WTC11 (cell line): ENCODE results near the gene FAM50B. TPM values are rescaled to one million over a fixed set of nuclear protein-coding genes. Genes with fewer than 3 reads are reported as not detected.

Source experiments
- ATAC-seq: fragments of 200-7000 bp; cut with Tn5 transposase; 2 replicates; pipeline ENCODE4 v1.10.0; 2021; ENCODE audit warnings: mild to moderate bottlenecking, moderate library complexity
- CTCF ChIA-PET: fragments of 300-600 bp; sonication (Branson Sonifier 250); formaldehyde crosslinking; loops from one replicate; lab custom pipeline; 2021; ENCODE audit warnings: antibody characterized with exemption; lab: Charles Lee
- POLR2A ChIA-PET: fragments of 350-600 bp; sonication (Branson Sonifier 250); formaldehyde crosslinking; loops from one replicate; lab custom pipeline; 2021; ENCODE audit warnings: antibody characterized with exemption; lab: Charles Lee
- DNase-seq: peaks from one replicate; pipeline ENCODE4 v3.0.0; 2021; ENCODE audit warnings: low spot score
- H3K27ac Mint-ChIP-seq: 2 replicates; pipeline ENCODE4 v1.8.0; 2021; ENCODE audit warnings: mixed read lengths
- H3K27me3 Mint-ChIP-seq: 2 replicates; pipeline ENCODE4 v1.8.0; 2021; ENCODE audit warnings: low read depth, mild to moderate bottlenecking, moderate library complexity, mixed read lengths
- H3K36me3 Mint-ChIP-seq: 2 replicates; pipeline ENCODE4 v1.8.0; 2021; ENCODE audit warnings: mixed read lengths
- H3K4me1 Mint-ChIP-seq: 2 replicates; pipeline ENCODE4 v1.8.0; 2022; ENCODE audit warnings: mixed read lengths
- H3K4me3 Mint-ChIP-seq: 2 replicates; pipeline ENCODE4 v1.8.0; 2021; ENCODE audit warnings: mild to moderate bottlenecking, moderate library complexity, mixed read lengths
- H3K9me3 Mint-ChIP-seq: 2 replicates; pipeline ENCODE4 v1.8.0; 2021; ENCODE audit warnings: mixed read lengths
- AR ChIP-seq: fragments of 250-450 bp; sonication (Bioruptor Pico); IDR thresholded peaks from 2 replicates; pipeline ENCODE4 v1.9.0; 2021; ENCODE audit warnings: mild to moderate bottlenecking
- CREB1 ChIP-seq: sonication (generic); formaldehyde crosslinking; IDR thresholded peaks from 2 replicates; pipeline ENCODE4 v1.8.0; 2023; ENCODE audit warnings: mild to moderate bottlenecking, missing genetic modification reagents
- E2F4 ChIP-seq: sonication (generic); formaldehyde crosslinking; IDR thresholded peaks from 2 replicates; pipeline ENCODE4 v1.8.1; 2022; ENCODE audit warnings: low read depth, mild to moderate bottlenecking, moderate library complexity, missing genetic modification reagents, borderline replicate concordance
- ELF4 ChIP-seq: sonication (generic); formaldehyde crosslinking; IDR thresholded peaks from 2 replicates; pipeline ENCODE4 v1.8.1; 2022; ENCODE audit warnings: low read depth, mild to moderate bottlenecking, moderate library complexity, missing genetic modification reagents
- EMX1 ChIP-seq: fragments of 250-450 bp; sonication (Bioruptor Pico); IDR thresholded peaks from 2 replicates; pipeline ENCODE4 v1.8.0; 2021; ENCODE audit warnings: mild to moderate bottlenecking
- ETV6 ChIP-seq: sonication (generic); formaldehyde crosslinking; IDR thresholded peaks from 2 replicates; pipeline ENCODE4 v1.8.1; 2022; ENCODE audit warnings: mild to moderate bottlenecking, missing genetic modification reagents
- FOXK1 ChIP-seq: sonication (generic); formaldehyde crosslinking; IDR thresholded peaks from 2 replicates; pipeline ENCODE4 v1.8.0; 2022; ENCODE audit warnings: mild to moderate bottlenecking, moderate library complexity, missing genetic modification reagents
- FOXP1 ChIP-seq: sonication (generic); formaldehyde crosslinking; IDR thresholded peaks from 2 replicates; pipeline ENCODE4 v1.8.0; 2022; ENCODE audit warnings: missing genetic modification reagents, mild to moderate bottlenecking, moderate library complexity, borderline replicate concordance
- GABPB1 ChIP-seq: sonication (generic); formaldehyde crosslinking; IDR thresholded peaks from 2 replicates; pipeline ENCODE4 v1.8.1; 2023; ENCODE audit warnings: mild to moderate bottlenecking, missing genetic modification reagents
- GTF2I ChIP-seq: fragments of 250-450 bp; sonication (Bioruptor Pico); conservative IDR thresholded peaks from 2 replicates; pipeline ENCODE4 v1.4.0; 2021; ENCODE audit warnings: mild to moderate bottlenecking
- MXD4 ChIP-seq: fragments of 250-450 bp; sonication (Bioruptor Pico); IDR thresholded peaks from 2 replicates; pipeline ENCODE4 v1.8.0; 2021; ENCODE audit warnings: mild to moderate bottlenecking, moderate library complexity, borderline replicate concordance
- PRRX2 ChIP-seq: fragments of 250-450 bp; sonication (Bioruptor Pico); IDR thresholded peaks from 2 replicates; pipeline ENCODE4 v1.8.0; 2021; ENCODE audit warnings: mild to moderate bottlenecking
- TCF7 ChIP-seq: sonication (generic); formaldehyde crosslinking; IDR thresholded peaks from 2 replicates; pipeline ENCODE4 v1.8.0; 2022; ENCODE audit warnings: mild to moderate bottlenecking, low read depth, missing genetic modification reagents, moderate library complexity
- TEAD1 ChIP-seq: sonication (generic); formaldehyde crosslinking; IDR thresholded peaks from 2 replicates; pipeline ENCODE4 v1.8.0; 2022; ENCODE audit warnings: mild to moderate bottlenecking, missing genetic modification reagents
- USF2 ChIP-seq: sonication (generic); formaldehyde crosslinking; IDR thresholded peaks from 2 replicates; pipeline ENCODE4 v1.8.1; 2023; ENCODE audit warnings: mild to moderate bottlenecking, missing genetic modification reagents, moderate library complexity
- ZNF232 ChIP-seq: sonication (generic); formaldehyde crosslinking; IDR thresholded peaks from 2 replicates; pipeline ENCODE4 v1.8.0; 2022; ENCODE audit warnings: mild to moderate bottlenecking, missing genetic modification reagents
- ZNF423 ChIP-seq: fragments of 250-450 bp; sonication (Bioruptor Pico); IDR thresholded peaks from 2 replicates; pipeline ENCODE4 v2.1.2; 2022; ENCODE audit warnings: mild to moderate bottlenecking, moderate library complexity
- total RNA-seq: library from RNA; stranded (reverse); gene quantifications from 3 replicates; pipeline ENCODE4 v1.2.3, GENCODE V29; 2021
- TF ChIP-seq, protein P1 (sequence below): sonication (generic); formaldehyde crosslinking; IDR thresholded peaks from 2 replicates; pipeline ENCODE4 v1.8.0; 2022; ENCODE audit warnings: mild to moderate bottlenecking, missing genetic modification reagents
- TF ChIP-seq, protein P2 (sequence below): sonication (generic); formaldehyde crosslinking; IDR thresholded peaks from 2 replicates; pipeline ENCODE4 v1.8.0; 2022; ENCODE audit warnings: mild to moderate bottlenecking, missing genetic modification reagents
- TF ChIP-seq, protein P3 (sequence below): sonication (generic); formaldehyde crosslinking; IDR thresholded peaks from 2 replicates; pipeline ENCODE4 v1.8.0; 2023; ENCODE audit warnings: missing genetic modification reagents, mild to moderate bottlenecking, borderline replicate concordance
- TF ChIP-seq, protein P4 (sequence below): fragments of 250-450 bp; sonication (Bioruptor Pico); IDR thresholded peaks from 2 replicates; pipeline ENCODE4 v2.1.2; 2022; ENCODE audit warnings: mild to moderate bottlenecking, moderate library complexity

FAM50B gene
- total RNA-seq, 1 experiment from 2014 or later: 2.1 TPM

DNA sequence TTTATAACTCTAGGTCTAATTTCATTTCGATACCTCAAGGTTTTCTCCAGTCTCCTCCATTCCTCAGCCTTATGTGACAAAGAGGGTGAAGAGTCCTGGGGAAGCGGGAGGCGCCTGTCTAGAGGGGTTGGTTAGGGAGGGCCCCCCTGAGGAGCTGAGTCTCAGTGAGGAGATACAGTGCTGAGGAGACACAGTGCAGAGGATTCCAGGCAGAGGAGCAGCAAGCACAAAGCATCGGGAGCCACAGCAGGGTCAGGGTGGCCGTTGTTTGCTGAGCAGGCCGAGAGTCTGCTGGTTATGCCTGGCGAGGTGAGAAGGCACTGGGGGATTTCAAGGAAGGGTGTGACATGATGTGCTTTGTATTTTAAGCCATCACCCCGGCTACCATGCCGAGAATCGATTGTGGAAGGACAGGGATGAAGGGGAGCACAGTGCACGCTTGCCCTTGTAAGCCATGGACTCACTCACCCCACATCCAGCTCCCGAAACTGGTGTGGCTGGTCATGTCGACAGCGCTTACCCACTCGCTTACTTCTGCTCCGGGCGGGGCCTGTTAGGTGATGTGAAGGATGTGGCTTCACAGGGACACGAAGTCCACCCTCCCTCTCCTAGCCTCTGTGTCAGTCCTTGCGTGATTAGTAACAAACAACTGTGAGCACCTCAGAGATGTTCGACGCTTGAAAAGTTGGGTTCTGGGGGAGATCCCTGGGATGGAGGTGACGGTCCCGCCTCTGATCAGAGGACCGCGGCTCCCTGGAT lies 30.2 kb downstream of the FAM50B start:
- Mint-ChIP-seq H3K27ac (no peak overlapping the region), H3K4me3 (no peak overlapping the region), H3K27me3 (peaks cover 7% of the 10 kb centered on the region; the same call in 1 of the 2 replicates), H3K9me3 (peaks cover 22% of the 10 kb centered on the region), H3K4me1 (no peaks in the 10 kb centered on the region), H3K36me3 (peaks cover 15% of the 10 kb centered on the region)
- DNase-seq: no peak
- TF ChIP-seq GABPB1 (no peak), PRRX2 (CRISPR knock-in tag) (no peak), FOXK1 (CRISPR knock-in tag) (no peak), E2F4 (no peak), GTF2I (CRISPR knock-in tag) (no peak), ETV6 (CRISPR knock-in tag) (no peak), CREB1 (no peak), USF2 (CRISPR knock-in tag) (no peak), ELF4 (CRISPR knock-in tag) (no peak), EMX1 (CRISPR knock-in tag) (no peak), ZNF232 (CRISPR knock-in tag) (no peak)
- TF ChIP-seq, protein P1, sequence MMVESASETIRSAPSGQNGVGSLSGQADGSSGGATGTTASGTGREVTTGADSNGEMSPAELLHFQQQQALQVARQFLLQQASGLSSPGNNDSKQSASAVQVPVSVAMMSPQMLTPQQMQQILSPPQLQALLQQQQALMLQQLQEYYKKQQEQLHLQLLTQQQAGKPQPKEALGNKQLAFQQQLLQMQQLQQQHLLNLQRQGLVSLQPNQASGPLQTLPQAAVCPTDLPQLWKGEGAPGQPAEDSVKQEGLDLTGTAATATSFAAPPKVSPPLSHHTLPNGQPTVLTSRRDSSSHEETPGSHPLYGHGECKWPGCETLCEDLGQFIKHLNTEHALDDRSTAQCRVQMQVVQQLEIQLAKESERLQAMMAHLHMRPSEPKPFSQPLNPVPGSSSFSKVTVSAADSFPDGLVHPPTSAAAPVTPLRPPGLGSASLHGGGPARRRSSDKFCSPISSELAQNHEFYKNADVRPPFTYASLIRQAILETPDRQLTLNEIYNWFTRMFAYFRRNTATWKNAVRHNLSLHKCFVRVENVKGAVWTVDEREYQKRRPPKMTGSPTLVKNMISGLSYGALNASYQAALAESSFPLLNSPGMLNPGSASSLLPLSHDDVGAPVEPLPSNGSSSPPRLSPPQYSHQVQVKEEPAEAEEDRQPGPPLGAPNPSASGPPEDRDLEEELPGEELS: no peak
- TF ChIP-seq, protein P2, sequence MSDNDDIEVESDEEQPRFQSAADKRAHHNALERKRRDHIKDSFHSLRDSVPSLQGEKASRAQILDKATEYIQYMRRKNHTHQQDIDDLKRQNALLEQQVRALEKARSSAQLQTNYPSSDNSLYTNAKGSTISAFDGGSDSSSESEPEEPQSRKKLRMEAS (CRISPR knock-in tag): no peak
- ChIA-PET CTCF (interaction anchor here (1.5 kb wide), 1 partner anchor 54 kb away, joined by 6 read pairs; no protein-coding TSS in a partner anchor), POLR2A (interaction anchor here (1.0 kb wide), 1 partner anchor 17 kb away, joined by 3 read pairs; no protein-coding TSS in a partner anchor)
- no peak for ATAC-seq

DNA sequence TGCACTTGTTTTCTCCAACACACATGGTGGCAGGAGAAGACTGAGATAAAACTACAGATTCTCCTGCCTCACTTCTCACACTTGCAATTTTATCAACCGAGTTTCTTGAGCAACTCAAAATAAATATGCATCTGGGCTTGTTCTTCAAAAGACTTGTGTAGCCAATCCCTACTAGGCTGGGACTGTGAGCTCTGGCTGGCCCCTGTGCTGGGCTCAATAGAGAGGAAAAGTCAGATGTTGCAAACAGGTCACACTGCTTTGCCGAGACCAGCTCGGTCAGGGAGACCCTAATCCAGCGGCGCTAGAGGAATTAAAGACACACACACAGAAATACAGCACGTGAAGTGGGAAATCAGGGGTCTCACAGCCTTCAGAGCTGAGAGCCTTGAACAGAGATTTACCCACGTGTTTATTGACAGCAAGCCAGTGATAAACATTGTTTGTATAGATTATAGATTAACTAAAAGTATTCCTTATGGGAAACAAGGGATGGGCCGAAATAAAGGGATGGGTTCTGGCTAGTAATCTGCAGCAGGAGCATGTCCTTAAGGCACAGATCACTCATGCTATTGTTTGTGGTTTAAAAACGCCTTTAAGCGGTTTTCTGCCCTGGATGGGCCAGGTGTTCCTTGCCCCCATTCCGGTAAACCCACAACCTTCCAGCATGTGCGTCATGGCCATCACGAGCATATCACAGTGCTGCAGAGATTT lies 32.7 kb downstream of the FAM50B start:
- peaks cover 7% of the 10 kb centered on the region; the same call in 1 of the 2 replicates for H3K27me3 Mint-ChIP-seq
- H3K4me1 Mint-ChIP-seq: no peaks in the 10 kb centered on the region
- peaks cover 22% of the 10 kb centered on the region for H3K9me3 Mint-ChIP-seq
- H3K36me3 Mint-ChIP-seq: peaks cover 15% of the 10 kb centered on the region
- CTCF ChIA-PET: interaction anchor here (1.5 kb wide), 1 partner anchor 33 kb away, joined by 4 read pairs; the partner anchor contains the start of gene FAM50B
- no peak overlapping the region for H3K27ac Mint-ChIP-seq
- no peak for DNase-seq
- POLR2A ChIA-PET: no interaction called here
- H3K4me3 Mint-ChIP-seq: no peak overlapping the region
- no peak for ATAC-seq
- TF ChIP-seq ELF4 (CRISPR knock-in tag) (no peak), TEAD1 (CRISPR knock-in tag) (no peak), MXD4 (CRISPR knock-in tag) (no peak), FOXP1 (CRISPR knock-in tag) (no peak), ZNF423 (CRISPR knock-in tag) (no peak), TCF7 (CRISPR knock-in tag) (no peak), AR (CRISPR knock-in tag) (no peak)
- TF ChIP-seq, protein P3, sequence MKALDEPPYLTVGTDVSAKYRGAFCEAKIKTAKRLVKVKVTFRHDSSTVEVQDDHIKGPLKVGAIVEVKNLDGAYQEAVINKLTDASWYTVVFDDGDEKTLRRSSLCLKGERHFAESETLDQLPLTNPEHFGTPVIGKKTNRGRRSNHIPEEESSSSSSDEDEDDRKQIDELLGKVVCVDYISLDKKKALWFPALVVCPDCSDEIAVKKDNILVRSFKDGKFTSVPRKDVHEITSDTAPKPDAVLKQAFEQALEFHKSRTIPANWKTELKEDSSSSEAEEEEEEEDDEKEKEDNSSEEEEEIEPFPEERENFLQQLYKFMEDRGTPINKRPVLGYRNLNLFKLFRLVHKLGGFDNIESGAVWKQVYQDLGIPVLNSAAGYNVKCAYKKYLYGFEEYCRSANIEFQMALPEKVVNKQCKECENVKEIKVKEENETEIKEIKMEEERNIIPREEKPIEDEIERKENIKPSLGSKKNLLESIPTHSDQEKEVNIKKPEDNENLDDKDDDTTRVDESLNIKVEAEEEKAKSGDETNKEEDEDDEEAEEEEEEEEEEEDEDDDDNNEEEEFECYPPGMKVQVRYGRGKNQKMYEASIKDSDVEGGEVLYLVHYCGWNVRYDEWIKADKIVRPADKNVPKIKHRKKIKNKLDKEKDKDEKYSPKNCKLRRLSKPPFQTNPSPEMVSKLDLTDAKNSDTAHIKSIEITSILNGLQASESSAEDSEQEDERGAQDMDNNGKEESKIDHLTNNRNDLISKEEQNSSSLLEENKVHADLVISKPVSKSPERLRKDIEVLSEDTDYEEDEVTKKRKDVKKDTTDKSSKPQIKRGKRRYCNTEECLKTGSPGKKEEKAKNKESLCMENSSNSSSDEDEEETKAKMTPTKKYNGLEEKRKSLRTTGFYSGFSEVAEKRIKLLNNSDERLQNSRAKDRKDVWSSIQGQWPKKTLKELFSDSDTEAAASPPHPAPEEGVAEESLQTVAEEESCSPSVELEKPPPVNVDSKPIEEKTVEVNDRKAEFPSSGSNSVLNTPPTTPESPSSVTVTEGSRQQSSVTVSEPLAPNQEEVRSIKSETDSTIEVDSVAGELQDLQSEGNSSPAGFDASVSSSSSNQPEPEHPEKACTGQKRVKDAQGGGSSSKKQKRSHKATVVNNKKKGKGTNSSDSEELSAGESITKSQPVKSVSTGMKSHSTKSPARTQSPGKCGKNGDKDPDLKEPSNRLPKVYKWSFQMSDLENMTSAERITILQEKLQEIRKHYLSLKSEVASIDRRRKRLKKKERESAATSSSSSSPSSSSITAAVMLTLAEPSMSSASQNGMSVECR (CRISPR knock-in tag): no peak
- TF ChIP-seq, protein P4, sequence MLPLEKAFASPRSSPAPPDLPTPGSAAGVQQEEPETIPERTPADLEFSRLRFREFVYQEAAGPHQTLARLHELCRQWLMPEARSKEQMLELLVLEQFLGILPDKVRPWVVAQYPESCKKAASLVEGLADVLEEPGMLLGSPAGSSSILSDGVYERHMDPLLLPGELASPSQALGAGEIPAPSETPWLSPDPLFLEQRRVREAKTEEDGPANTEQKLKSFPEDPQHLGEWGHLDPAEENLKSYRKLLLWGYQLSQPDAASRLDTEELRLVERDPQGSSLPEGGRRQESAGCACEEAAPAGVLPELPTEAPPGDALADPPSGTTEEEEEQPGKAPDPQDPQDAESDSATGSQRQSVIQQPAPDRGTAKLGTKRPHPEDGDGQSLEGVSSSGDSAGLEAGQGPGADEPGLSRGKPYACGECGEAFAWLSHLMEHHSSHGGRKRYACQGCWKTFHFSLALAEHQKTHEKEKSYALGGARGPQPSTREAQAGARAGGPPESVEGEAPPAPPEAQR (CRISPR knock-in tag): no peak
